Ishikawa (cell line): ENCODE data around the gene RASGEF1C.

Source experiments
- CEBPB ChIP-seq: IDR thresholded peaks from 2 replicates; pipeline ENCODE4 v1.6.1; 2012
- CREB1 ChIP-seq: IDR thresholded peaks from 2 replicates; pipeline ENCODE4 v1.6.1; 2012; ENCODE audit warnings: low read depth
- EGR1 ChIP-seq: IDR thresholded peaks from 2 replicates; pipeline ENCODE4 v1.6.1; 2012
- EP300 ChIP-seq: IDR thresholded peaks from 2 replicates; pipeline ENCODE4 v1.6.1; 2012; ENCODE audit warnings: borderline replicate concordance
- FOXM1 ChIP-seq: IDR thresholded peaks from 2 replicates; pipeline ENCODE4 v1.6.1; 2012; ENCODE audit warnings: low read depth, borderline replicate concordance
- MAX ChIP-seq: IDR thresholded peaks from 2 replicates; pipeline ENCODE4 v1.6.1; 2012
- NFIC ChIP-seq: IDR thresholded peaks from 2 replicates; pipeline ENCODE4 v1.6.1; 2012
- RAD21 ChIP-seq: IDR thresholded peaks from 2 replicates; pipeline ENCODE4 v1.6.1; 2012; ENCODE audit warnings: low read depth
- REST ChIP-seq: IDR thresholded peaks from 2 replicates; pipeline ENCODE4 v1.6.1; 2012; ENCODE audit warnings: low read depth, mild to moderate bottlenecking
- TAF1 ChIP-seq: IDR thresholded peaks from 2 replicates; pipeline ENCODE4 v1.6.1; 2012; ENCODE audit warnings: low read depth, mild to moderate bottlenecking
- TCF12 ChIP-seq: IDR thresholded peaks from 2 replicates; pipeline ENCODE4 v1.6.1; 2012; ENCODE audit warnings: low read depth
- TEAD4 ChIP-seq: IDR thresholded peaks from 2 replicates; pipeline ENCODE4 v1.6.1; 2012
- USF1 ChIP-seq: IDR thresholded peaks from 2 replicates; pipeline ENCODE4 v1.6.1; 2012
- YY1 ChIP-seq: IDR thresholded peaks from 2 replicates; pipeline ENCODE4 v1.6.1; 2012; ENCODE audit warnings: low read depth
- ZBTB7A ChIP-seq: IDR thresholded peaks from 2 replicates; pipeline ENCODE4 v1.6.1; 2012; ENCODE audit warnings: low read depth

Gene RASGEF1C

GRCh38 chr5:180207593-180207992 lies 1.4 kb downstream of the RASGEF1C start:
- TF ChIP-seq NFIC: no peak
- TF ChIP-seq ZBTB7A: no peak
- no peak for TF ChIP-seq REST
- no peak for TF ChIP-seq USF1

- no peak for TF ChIP-seq TEAD4
- no peak for TF ChIP-seq NFIC
- no peak for TF ChIP-seq YY1
- TF ChIP-seq CREB1: no peak
- TF ChIP-seq USF1: no peak
- TF ChIP-seq EGR1: no peak
- TF ChIP-seq MAX: no peak
- no peak for TF ChIP-seq EP300
- TF ChIP-seq REST: no peak
- TF ChIP-seq RAD21: no peak
- TF ChIP-seq FOXM1: no peak
- no peak for TF ChIP-seq ZBTB7A
- no peak for TF ChIP-seq TCF12
- TF ChIP-seq CEBPB: no peak
- no peak for TF ChIP-seq TAF1
Measured at GRCh38 chr5:180206993-180207392, 2.0 kb downstream of the RASGEF1C start.

GRCh38 chr5:180205916-180206315 lies 3.1 kb downstream of the RASGEF1C start:
- TF ChIP-seq CEBPB: no peak
- TF ChIP-seq NFIC: no peak
- no peak for TF ChIP-seq ZBTB7A
- TF ChIP-seq FOXM1: no peak
- TF ChIP-seq REST: no peak
- no peak for TF ChIP-seq TAF1
- no peak for TF ChIP-seq YY1
- TF ChIP-seq MAX: no peak
- TF ChIP-seq CREB1: no peak
- no peak for TF ChIP-seq USF1
- no peak for TF ChIP-seq RAD21
- no peak for TF ChIP-seq TEAD4
- no peak for TF ChIP-seq TCF12
- TF ChIP-seq EGR1: no peak
- TF ChIP-seq EP300: no peak

- TF ChIP-seq EP300 (no peak), REST (no peak), USF1 (no peak), YY1 (no peak), CREB1 (no peak), TEAD4 (no peak), TCF12 (no peak), TAF1 (no peak), CEBPB (no peak), RAD21 (no peak), ZBTB7A (no peak), MAX (no peak), FOXM1 (no peak), NFIC (no peak), EGR1 (no peak)
Measured at GRCh38 chr5:180204276-180204819, 4.7 kb downstream of the RASGEF1C start.
